ENCODE data around the gene GSTM3.
A peak's percentile ranks its signal among the peaks of the same experiment; 100 is the strongest.

GSTM3 gene

DNA sequence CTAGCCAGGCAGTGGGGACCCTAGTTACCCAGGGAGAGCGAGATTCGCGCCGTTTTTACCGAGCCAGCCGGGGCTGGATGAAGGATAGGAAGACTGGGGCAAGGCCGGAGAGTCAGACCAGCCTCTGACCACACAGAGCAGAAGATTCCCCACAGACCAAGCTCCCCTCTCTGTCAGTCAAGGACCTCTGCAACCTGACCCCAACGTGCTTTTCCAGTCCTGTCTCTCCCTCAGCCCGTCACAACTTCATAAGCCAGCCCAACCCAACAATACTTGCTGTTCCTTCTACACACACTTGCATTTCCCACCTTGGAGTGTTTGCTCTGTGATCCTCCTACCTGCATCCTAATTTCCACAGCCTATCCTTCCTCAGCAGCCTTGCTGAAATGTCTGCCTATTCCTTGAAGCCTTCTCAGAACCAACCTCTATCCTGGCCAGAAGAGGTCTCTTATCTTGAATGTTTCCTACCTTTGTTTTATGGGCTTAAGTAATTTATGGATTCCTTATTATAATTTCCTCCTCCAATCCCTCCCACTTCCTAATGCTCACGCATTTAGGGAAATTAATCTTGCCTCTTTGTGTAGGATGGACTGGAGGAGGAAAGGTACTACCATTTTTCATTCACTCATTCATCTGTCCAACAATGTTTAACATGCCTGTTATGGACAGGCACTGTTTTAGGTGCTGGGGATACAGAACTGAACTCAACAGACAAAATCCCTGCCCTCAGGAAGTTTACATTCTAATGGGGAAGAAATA is at the start of gene GSTM3:
GSTM3 (minus strand) TSS at position 424 of the 759 bp plus-strand sequence. CDS start 751 bp downstream, outside the sequence.
- H3K4me1 ChIP-seq (ENCODE audit: insufficient read depth, low read length), result no peaks in the 10 kb centered on the region
- H3K36me3 ChIP-seq (ENCODE audit: insufficient read depth, low read length), result peaks cover 10% of the 10 kb centered on the region
- peak within 1 kb of the TSS; percentile 78 for H3K27ac ChIP-seq (ENCODE audit: low read depth, low read length)
- H3K27me3 ChIP-seq (ENCODE audit: control insufficient read depth in 1 of 2, insufficient read depth in 2 of 2, low read length in 2 of 2), result no peaks in the 10 kb centered on the region
- peak within 1 kb of the TSS; percentile 42 for H3K9ac ChIP-seq (ENCODE audit: low read length)
- peak within 1 kb of the TSS; percentile 80 to 96 for H3K4me3 ChIP-seq (ENCODE audit: low read depth in 1 of 2, low read length in 2 of 2)
- H3K9me3 ChIP-seq (ENCODE audit: low read length), result no peaks in the 10 kb centered on the region

DNA sequence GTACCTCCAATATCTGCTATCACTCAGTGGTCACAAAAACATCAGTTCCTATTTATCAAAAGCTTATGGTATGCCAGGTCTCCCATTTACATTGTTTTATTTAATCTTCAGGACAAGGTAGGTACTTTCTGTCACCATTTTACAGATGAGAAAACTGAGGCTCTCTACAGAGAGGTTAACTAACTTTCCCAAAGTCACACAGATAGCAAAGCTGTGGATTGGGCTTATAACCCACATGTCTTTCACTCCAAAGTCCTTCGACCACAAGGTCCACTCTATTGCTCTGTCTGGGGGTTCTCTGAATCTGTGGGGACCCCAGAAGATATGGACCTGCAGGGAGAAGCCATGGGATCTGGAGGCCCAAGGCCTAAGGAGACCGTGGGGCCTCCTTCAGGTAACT is 49.5 kb upstream of the GSTM3 start:
- Histone ChIP-seq H3K27ac (ENCODE audit: low read depth, low read length) (no peak overlapping the region), H3K9ac (ENCODE audit: low read length) (no peak overlapping the region), H3K36me3 (ENCODE audit: insufficient read depth, low read length) (no peaks in the 10 kb centered on the region), H3K9me3 (ENCODE audit: low read length) (no peaks in the 10 kb centered on the region), H3K4me1 (ENCODE audit: insufficient read depth, low read length) (peaks cover 40% of the 10 kb centered on the region), H3K27me3 (ENCODE audit: control insufficient read depth in 1 of 2, insufficient read depth in 2 of 2, low read length in 2 of 2) (no peaks in the 10 kb centered on the region), H3K4me3 (ENCODE audit: low read depth in 1 of 2, low read length in 2 of 2) (no peak overlapping the region)

DNA sequence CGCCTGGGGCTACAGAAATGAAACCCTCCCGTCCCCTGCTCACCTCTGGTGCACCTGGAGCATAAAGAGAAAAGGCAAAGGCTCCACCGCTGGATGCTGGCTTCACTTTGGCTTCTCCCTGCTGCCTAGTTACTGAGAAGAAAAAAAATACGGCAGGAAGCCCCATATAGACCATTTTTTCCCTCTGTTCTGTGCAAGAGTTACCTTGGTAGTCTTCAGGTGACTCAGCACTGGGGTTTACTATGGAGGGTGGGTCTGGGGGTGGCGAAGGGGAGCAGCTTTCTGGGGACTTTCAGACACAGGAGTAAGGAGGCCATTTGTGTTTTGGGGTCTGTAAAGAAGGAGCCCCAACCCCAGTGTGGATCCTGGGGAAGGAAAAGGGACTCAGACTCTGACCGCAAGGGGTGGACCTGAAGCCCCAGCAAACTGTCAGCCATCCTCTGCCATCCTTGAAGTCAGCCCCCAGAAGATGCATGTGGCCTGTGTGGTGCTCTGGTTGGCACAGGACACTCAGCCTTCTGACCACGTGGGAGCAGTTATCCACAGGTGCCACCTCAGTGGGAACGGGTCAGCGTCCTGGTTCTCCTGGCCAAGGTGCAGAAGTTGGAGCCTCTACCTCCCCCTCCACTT is 48.8 kb upstream of the GSTM3 start:
- H3K9me3 ChIP-seq (ENCODE audit: low read length), result no peaks in the 10 kb centered on the region
- H3K27me3 ChIP-seq (ENCODE audit: control insufficient read depth in 1 of 2, insufficient read depth in 2 of 2, low read length in 2 of 2), result no peaks in the 10 kb centered on the region
- H3K9ac ChIP-seq (ENCODE audit: low read length), result no peak overlapping the region
- no peaks in the 10 kb centered on the region for H3K36me3 ChIP-seq (ENCODE audit: insufficient read depth, low read length)
- H3K4me3 ChIP-seq (ENCODE audit: low read depth in 1 of 2, low read length in 2 of 2), result no peak overlapping the region
- peaks cover 40% of the 10 kb centered on the region for H3K4me1 ChIP-seq (ENCODE audit: insufficient read depth, low read length)
- no peak overlapping the region for H3K27ac ChIP-seq (ENCODE audit: low read depth, low read length)

DNA sequence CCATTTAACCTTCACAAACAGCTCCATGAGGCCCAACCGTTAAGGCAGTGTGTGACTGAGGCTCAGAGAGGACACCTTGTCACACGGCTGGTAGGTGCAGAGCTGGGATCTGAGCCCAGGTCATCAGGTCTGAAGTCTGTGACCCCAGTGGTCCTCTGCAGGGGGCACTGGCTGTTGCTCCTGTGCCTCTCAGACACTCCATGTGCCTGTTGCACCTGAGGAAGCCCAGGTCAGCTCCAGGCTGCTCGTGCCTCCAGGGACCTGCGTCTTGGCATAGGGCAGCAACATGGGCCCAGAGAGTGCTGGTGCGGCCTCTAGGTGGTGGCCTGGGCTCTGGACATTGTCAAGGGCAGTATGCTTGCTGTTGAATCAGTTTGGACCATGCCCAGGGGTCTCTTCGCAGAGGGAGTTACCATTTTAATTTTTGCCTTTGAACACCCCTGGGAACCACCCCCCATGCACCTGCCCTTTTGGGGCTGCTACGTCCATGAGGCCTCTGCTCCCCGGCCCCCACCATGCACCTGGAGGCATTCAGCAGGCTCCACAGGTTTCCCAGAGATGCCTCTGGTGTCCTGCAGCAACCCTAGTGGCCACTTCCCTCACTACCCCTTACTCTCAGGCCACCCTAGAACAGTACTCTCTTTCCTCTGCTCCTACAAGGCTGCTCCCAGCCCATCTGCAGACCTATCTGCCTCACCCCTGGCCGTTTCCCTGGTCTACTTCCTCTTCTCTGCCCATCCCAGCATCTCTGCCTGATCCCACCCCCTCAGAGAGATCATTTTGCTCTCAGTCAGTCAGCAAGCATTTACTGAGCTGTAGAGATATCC is 48.1 kb upstream of the GSTM3 start:
- no peaks in the 10 kb centered on the region for H3K36me3 ChIP-seq (ENCODE audit: insufficient read depth, low read length)
- peaks cover 33% of the 10 kb centered on the region for H3K4me1 ChIP-seq (ENCODE audit: insufficient read depth, low read length)
- H3K4me3 ChIP-seq (ENCODE audit: low read depth in 1 of 2, low read length in 2 of 2), result no peak overlapping the region
- H3K27ac ChIP-seq (ENCODE audit: low read depth, low read length), result no peak overlapping the region
- no peak overlapping the region for H3K9ac ChIP-seq (ENCODE audit: low read length)
- H3K9me3 ChIP-seq (ENCODE audit: low read length), result no peaks in the 10 kb centered on the region
- H3K27me3 ChIP-seq (ENCODE audit: control insufficient read depth in 1 of 2, insufficient read depth in 2 of 2, low read length in 2 of 2), result no peaks in the 10 kb centered on the region

DNA sequence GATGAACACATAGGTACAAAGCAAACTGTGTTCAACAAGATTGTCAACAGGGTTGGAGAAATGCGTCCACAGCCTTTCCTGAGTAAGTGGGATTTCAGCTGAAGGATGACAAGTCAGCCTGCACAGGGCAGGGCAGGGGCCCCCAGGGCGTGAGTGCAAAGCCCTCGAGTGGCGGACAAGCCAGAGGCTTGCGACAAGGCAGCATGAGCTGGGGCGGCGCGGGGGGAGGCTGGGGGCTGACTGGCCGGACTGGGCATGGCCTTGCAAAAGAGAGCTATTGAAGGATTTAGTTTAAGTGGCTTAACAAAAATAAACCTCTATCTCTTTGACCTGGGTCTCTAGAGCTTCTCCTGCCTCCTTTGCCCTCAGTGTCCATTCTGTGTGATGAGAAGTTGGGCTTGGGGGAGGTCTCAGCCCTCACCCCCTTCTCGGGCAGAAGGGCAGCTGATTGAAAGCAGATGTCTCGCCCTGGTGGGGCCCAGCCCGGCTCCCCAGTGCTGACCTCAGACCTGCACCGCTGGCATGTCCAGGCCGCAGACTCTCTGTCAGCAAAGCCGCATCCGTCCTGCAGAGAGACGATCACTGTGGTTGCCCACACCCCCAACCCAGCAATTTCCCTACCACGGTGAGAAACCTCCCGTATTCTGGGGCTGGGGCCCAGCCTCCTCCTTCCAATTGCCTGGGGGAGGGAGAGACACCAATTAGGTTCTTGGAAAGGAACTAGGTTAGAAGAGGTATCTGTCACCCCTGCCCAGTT is 47.2 kb upstream of the GSTM3 start:
- Histone ChIP-seq H3K9me3 (ENCODE audit: low read length) (no peaks in the 10 kb centered on the region), H3K27ac (ENCODE audit: low read depth, low read length) (no peak overlapping the region), H3K4me1 (ENCODE audit: insufficient read depth, low read length) (peaks cover 24% of the 10 kb centered on the region), H3K4me3 (ENCODE audit: low read depth in 1 of 2, low read length in 2 of 2) (no peak overlapping the region), H3K27me3 (ENCODE audit: control insufficient read depth in 1 of 2, insufficient read depth in 2 of 2, low read length in 2 of 2) (no peaks in the 10 kb centered on the region), H3K36me3 (ENCODE audit: insufficient read depth, low read length) (no peaks in the 10 kb centered on the region), H3K9ac (ENCODE audit: low read length) (no peak overlapping the region)

DNA sequence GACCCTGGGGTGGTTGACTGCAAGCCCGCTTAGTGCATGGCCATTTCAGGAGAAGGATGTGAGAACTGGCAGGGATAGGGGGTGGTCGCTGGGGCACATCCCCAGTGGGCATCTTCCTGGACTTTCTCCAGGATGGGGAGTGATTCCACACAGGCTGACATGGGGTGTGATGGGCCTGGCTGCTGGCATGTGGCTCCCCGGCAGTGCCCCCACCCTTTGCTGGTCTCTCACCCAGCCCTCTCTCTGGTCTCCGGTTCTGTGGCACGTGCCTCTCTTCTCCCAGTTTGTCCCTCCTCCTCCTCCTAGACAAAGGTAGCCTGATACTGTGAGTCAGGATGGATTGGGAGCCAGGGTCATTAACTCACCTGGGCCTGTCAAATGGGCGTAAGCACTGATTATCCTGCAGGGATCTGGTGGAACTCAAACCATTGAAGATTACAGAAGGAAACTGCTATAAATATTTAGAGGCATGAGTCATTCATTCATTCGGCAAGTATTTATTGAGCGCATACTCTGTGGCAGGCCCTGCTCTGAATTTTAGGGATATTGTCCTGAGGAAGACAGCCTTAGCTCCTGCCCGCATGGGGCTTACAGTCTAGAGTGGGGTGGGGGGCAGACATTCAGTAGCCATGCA is 46.5 kb upstream of the GSTM3 start:
- no peaks in the 10 kb centered on the region for H3K27me3 ChIP-seq (ENCODE audit: control insufficient read depth in 1 of 2, insufficient read depth in 2 of 2, low read length in 2 of 2)
- no peak overlapping the region for H3K27ac ChIP-seq (ENCODE audit: low read depth, low read length)
- H3K4me3 ChIP-seq (ENCODE audit: low read depth in 1 of 2, low read length in 2 of 2), result no peak overlapping the region
- no peaks in the 10 kb centered on the region for H3K36me3 ChIP-seq (ENCODE audit: insufficient read depth, low read length)
- H3K4me1 ChIP-seq (ENCODE audit: insufficient read depth, low read length), result peaks cover 17% of the 10 kb centered on the region
- no peaks in the 10 kb centered on the region for H3K9me3 ChIP-seq (ENCODE audit: low read length)
- no peak overlapping the region for H3K9ac ChIP-seq (ENCODE audit: low read length)

DNA sequence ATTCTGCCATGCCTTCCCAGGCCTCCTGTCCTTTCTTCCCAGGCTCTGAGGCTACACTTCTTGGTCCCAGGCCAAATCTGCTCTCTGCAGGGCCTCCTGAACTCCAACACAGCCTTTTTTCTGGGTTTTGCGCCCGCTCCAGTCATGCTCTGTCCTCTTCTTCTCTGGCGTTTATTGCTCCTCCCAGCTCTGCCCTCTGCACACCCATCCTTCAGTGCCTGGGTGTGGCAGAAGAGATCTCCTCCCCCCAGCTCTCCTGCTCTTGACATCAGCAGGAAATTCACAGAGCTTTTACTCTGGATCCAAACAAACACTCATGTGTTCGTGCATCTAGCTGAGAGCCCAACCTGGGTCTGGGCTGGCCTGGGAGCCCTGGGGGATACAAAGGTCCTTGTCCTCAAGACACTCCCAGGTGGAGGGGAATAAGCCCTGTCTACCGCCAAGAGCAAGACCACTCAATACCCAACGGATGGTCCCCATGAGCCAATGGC is 45.7 kb upstream of the GSTM3 start:
- H3K4me1 ChIP-seq (ENCODE audit: insufficient read depth, low read length), result peaks cover 9% of the 10 kb centered on the region

DNA sequence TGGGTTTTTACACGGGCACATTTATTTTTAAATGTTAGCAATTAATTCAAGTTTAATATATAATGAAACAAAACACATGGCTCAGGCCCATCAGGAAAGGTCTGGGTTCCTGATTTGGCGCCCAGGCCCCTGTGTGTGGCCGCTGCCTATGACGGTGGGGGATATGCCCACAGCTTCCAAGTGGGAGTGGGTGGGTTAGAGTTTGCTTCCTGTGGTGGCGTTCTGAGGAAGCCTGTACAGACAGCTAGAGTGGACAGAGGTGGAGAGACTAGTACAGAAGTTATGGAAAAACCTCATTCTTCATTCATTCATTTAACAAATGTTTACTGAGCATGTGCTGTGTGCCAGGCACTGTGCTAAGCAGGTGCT is 45.3 kb upstream of the GSTM3 start:
- Histone ChIP-seq H3K4me3 (ENCODE audit: low read depth in 1 of 2, low read length in 2 of 2) (no peak overlapping the region), H3K4me1 (ENCODE audit: insufficient read depth, low read length) (peaks cover 5% of the 10 kb centered on the region), H3K36me3 (ENCODE audit: insufficient read depth, low read length) (no peaks in the 10 kb centered on the region), H3K27ac (ENCODE audit: low read depth, low read length) (no peak overlapping the region), H3K9ac (ENCODE audit: low read length) (no peak overlapping the region), H3K9me3 (ENCODE audit: low read length) (no peaks in the 10 kb centered on the region), H3K27me3 (ENCODE audit: control insufficient read depth in 1 of 2, insufficient read depth in 2 of 2, low read length in 2 of 2) (no peaks in the 10 kb centered on the region)

More for the DNA sequence above, 45.7 kb upstream of the GSTM3 start:
- Histone ChIP-seq H3K9ac (ENCODE audit: low read length) (no peak overlapping the region), H3K27ac (ENCODE audit: low read depth, low read length) (no peak overlapping the region), H3K9me3 (ENCODE audit: low read length) (no peaks in the 10 kb centered on the region), H3K27me3 (ENCODE audit: control insufficient read depth in 1 of 2, insufficient read depth in 2 of 2, low read length in 2 of 2) (no peaks in the 10 kb centered on the region), H3K36me3 (ENCODE audit: insufficient read depth, low read length) (no peaks in the 10 kb centered on the region), H3K4me3 (ENCODE audit: low read depth in 1 of 2, low read length in 2 of 2) (no peak overlapping the region)

DNA sequence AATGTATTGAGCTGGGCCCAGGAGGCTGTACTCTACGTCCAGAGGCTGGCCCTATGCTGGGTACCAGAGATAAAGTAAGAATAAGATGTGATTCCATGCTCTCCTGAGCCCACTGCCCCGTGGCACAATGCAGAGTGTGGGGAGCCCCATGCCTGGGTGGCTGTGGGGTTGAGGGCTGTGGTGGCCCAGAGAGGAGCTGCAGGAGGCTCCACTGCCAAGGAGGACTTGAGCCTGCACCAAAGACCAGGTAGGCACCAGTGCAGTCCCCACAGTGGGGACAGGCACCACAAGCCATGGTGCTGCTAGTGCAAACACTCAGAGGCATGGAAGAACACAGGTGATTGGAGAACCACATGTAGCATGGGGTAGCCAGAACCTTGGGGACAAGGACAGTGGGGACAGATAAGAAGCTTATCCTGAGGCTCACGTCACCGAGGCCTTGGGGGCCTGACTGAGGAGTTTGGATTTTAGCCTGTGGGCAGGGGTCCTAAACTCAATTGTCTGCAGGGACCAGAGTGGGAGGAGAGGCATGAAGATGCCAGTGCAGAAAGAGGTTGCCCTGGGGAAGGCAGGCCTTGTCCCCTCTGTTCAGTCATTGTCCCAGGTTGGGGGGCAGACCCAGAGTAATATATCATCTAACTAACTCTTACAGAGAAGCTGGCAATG is 44.7 kb upstream of the GSTM3 start:
- Histone ChIP-seq H3K27ac (ENCODE audit: low read depth, low read length) (no peak overlapping the region), H3K4me1 (ENCODE audit: insufficient read depth, low read length) (peaks cover 2% of the 10 kb centered on the region), H3K9me3 (ENCODE audit: low read length) (no peaks in the 10 kb centered on the region), H3K27me3 (ENCODE audit: control insufficient read depth in 1 of 2, insufficient read depth in 2 of 2, low read length in 2 of 2) (no peaks in the 10 kb centered on the region), H3K4me3 (ENCODE audit: low read depth in 1 of 2, low read length in 2 of 2) (no peak overlapping the region), H3K36me3 (ENCODE audit: insufficient read depth, low read length) (no peaks in the 10 kb centered on the region), H3K9ac (ENCODE audit: low read length) (no peak overlapping the region)

DNA sequence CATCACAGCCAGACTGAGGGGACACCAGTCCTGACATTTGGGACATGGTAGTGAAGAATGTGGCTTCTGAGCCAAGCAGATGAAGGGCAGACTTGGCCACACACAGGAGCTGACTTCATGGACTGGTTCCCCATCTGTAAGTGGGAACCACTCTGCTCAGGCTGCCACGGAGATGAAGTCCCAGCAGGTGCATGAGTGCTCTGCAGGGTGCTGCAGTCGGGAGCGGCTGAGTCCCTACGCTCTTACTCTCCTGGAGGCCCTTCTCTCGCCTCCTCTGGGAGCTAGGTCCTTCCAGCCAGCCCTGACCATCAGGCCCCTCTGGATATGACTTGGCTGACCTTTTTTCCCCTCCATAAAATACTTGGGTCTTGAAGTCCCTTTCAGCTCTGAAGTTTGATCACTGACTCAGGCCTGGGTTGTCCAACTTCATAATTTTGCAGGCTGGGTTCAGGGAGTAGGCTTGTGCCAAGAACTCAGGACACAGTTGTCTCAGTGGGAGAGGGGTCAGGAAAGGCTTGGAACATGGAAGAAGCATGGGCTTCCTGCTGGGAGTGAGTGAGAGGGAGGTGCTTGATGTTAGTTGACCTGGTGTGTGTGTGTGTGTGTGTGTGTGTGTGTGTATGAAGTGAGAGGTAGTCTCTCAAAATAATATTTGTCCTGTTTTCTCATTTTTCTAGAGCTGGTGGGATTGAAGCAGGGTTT is 43.9 kb upstream of the GSTM3 start:
- Histone ChIP-seq H3K4me1 (ENCODE audit: insufficient read depth, low read length) (no peaks in the 10 kb centered on the region), H3K27ac (ENCODE audit: low read depth, low read length) (no peak overlapping the region), H3K36me3 (ENCODE audit: insufficient read depth, low read length) (no peaks in the 10 kb centered on the region), H3K9ac (ENCODE audit: low read length) (no peak overlapping the region), H3K9me3 (ENCODE audit: low read length) (no peaks in the 10 kb centered on the region), H3K4me3 (ENCODE audit: low read depth in 1 of 2, low read length in 2 of 2) (no peak overlapping the region), H3K27me3 (ENCODE audit: control insufficient read depth in 1 of 2, insufficient read depth in 2 of 2, low read length in 2 of 2) (no peaks in the 10 kb centered on the region)
